ENCODE results near the gene C1QL2.

C1QL2 gene

GRCh38 chr2:119137502-119137901, 21.0 kb downstream of the C1QL2 start:
- Histone ChIP-seq H3K18ac (ENCODE audit: low read length) (peak overlapping the region; percentile 62), H3K4me3 (ENCODE audit: low read length in 2 of 2) (no peak overlapping the region), H2BK15ac (ENCODE audit: low read length) (no peak overlapping the region), H2BK12ac (ENCODE audit: low read length) (no peak overlapping the region), H2BK120ac (ENCODE audit: low read depth, low read length) (no peak overlapping the region), H3K27ac (replicated peaks; ENCODE audit: low read length) (no peak overlapping the region), H2AFZ (ENCODE audit: low read length) (no peak overlapping the region), H2BK5ac (ENCODE audit: low read length) (no peak overlapping the region), H3K23ac (ENCODE audit: low read depth, low read length, poor library complexity) (no peak overlapping the region), H3K4ac (ENCODE audit: low read length) (no peak overlapping the region), H3K36me3 (replicated peaks in 1 of 2; ENCODE audit: control insufficient read depth in 2 of 2, insufficient read depth in 2 of 2, low read length in 2 of 2) (no peaks in the 10 kb centered on the region), H3K14ac (ENCODE audit: low read length) (no peak overlapping the region), H3K4me1 (ENCODE audit: control insufficient read depth in 2 of 2, insufficient read depth in 1 of 2, low read depth in 1 of 2, low read length in 2 of 2) (peaks cover 0 to 1% of the 10 kb centered on the region in 2 donors), H3K4me2 (ENCODE audit: insufficient read depth, low read length, poor library complexity, severe bottlenecking) (no peak overlapping the region), H3K9me3 (replicated peaks in 1 of 2; ENCODE audit: control insufficient read depth in 2 of 2, insufficient read depth in 1 of 2, low read depth in 1 of 2, low read length in 2 of 2) (no peaks in the 10 kb centered on the region), H3K27me3 (ENCODE audit: control insufficient read depth in 3 of 3, insufficient read depth in 3 of 3, low read depth in 1 of 3, low read length in 3 of 3) (peaks cover 0 to 21% (median 0%) of the 10 kb centered on the region in 3 experiments), H3K79me1 (ENCODE audit: low read depth, low read length) (no peaks in the 10 kb centered on the region), H3K9ac (ENCODE audit: low read depth, low read length, poor library complexity) (no peak overlapping the region), H2AK5ac (ENCODE audit: low read depth, low read length) (no peak overlapping the region), H4K91ac (ENCODE audit: low read depth, low read length, poor library complexity) (no peak overlapping the region), H4K8ac (ENCODE audit: low read depth, low read length) (no peak overlapping the region)
- DNase-seq (ENCODE audit: low spot score), result no peak
- no CpG with 5 or more reads among the region's 11 CpGs for WGBS, 2 donors (ENCODE audit: extremely low coverage in 2 of 2, insufficient read length in 2 of 2, insufficient replicate concordance in 1 of 2)

DNA sequence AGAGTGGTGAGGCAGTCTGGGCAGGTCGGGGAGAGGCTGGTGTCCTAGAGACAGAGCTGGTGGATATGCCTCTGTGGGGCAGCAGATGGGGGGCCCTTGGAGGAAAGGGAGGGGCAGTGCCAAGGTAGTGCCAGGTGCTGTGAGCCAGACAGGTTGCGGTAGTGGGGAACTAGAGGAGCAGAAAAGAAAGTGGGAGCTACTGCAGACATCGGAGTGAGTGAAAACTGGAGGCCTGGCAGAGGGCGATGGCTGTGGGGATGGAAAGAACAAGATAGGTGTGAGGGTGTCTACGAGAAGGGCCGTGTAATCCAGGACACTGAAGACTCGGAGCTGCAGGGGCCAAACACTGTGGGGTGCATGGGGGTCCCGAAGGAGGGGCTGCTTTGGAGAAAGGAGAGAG, 21.7 kb downstream of the C1QL2 start:
- H3K9ac ChIP-seq (ENCODE audit: low read depth, low read length, poor library complexity), result no peak overlapping the region
- no peak overlapping the region for H2BK120ac ChIP-seq (ENCODE audit: low read depth, low read length)
- no peak overlapping the region for H4K91ac ChIP-seq (ENCODE audit: low read depth, low read length, poor library complexity)
- no peak for DNase-seq (ENCODE audit: low spot score)
- no peak overlapping the region for H2BK12ac ChIP-seq (ENCODE audit: low read length)
- H3K27me3 ChIP-seq (ENCODE audit: control insufficient read depth in 3 of 3, insufficient read depth in 3 of 3, low read depth in 1 of 3, low read length in 3 of 3), result peaks cover 0 to 21% (median 0%) of the 10 kb centered on the region in 3 experiments
- H3K36me3 ChIP-seq (replicated peaks in 1 of 2; ENCODE audit: control insufficient read depth in 2 of 2, insufficient read depth in 2 of 2, low read length in 2 of 2), result no peaks in the 10 kb centered on the region
- H3K9me3 ChIP-seq (replicated peaks in 1 of 2; ENCODE audit: control insufficient read depth in 2 of 2, insufficient read depth in 1 of 2, low read depth in 1 of 2, low read length in 2 of 2), result no peaks in the 10 kb centered on the region
- H3K4me1 ChIP-seq (ENCODE audit: control insufficient read depth in 2 of 2, insufficient read depth in 1 of 2, low read depth in 1 of 2, low read length in 2 of 2), result peaks cover 0 to 1% of the 10 kb centered on the region in 2 donors
- no peak overlapping the region for H2AK5ac ChIP-seq (ENCODE audit: low read depth, low read length)
- H3K14ac ChIP-seq (ENCODE audit: low read length), result peak overlapping the region; percentile 4
- H3K4me3 ChIP-seq (ENCODE audit: low read length in 2 of 2), result no peak overlapping the region
- no peak overlapping the region for H3K27ac ChIP-seq (replicated peaks; ENCODE audit: low read length)
- no peak overlapping the region for H2AFZ ChIP-seq (ENCODE audit: low read length)
- H2BK15ac ChIP-seq (ENCODE audit: low read length), result no peak overlapping the region
- H4K8ac ChIP-seq (ENCODE audit: low read depth, low read length), result no peak overlapping the region
- no CpG with 5 or more reads among the region's 8 CpGs for WGBS, 2 donors (ENCODE audit: extremely low coverage in 2 of 2, insufficient read length in 2 of 2, insufficient replicate concordance in 1 of 2)
- no peak overlapping the region for H3K4me2 ChIP-seq (ENCODE audit: insufficient read depth, low read length, poor library complexity, severe bottlenecking)
- H3K4ac ChIP-seq (ENCODE audit: low read length), result no peak overlapping the region
- H2BK5ac ChIP-seq (ENCODE audit: low read length), result no peak overlapping the region
- no peak overlapping the region for H3K18ac ChIP-seq (ENCODE audit: low read length)
- H3K79me1 ChIP-seq (ENCODE audit: low read depth, low read length), result no peaks in the 10 kb centered on the region
- H3K23ac ChIP-seq (ENCODE audit: low read depth, low read length, poor library complexity), result no peak overlapping the region

- no peak overlapping the region for H2BK120ac ChIP-seq (ENCODE audit: low read depth, low read length)
- H3K27me3 ChIP-seq (ENCODE audit: control insufficient read depth in 3 of 3, insufficient read depth in 3 of 3, low read depth in 1 of 3, low read length in 3 of 3), result peaks cover 0 to 21% (median 0%) of the 10 kb centered on the region in 3 experiments
- H3K79me1 ChIP-seq (ENCODE audit: low read depth, low read length), result no peaks in the 10 kb centered on the region
- no peak overlapping the region for H3K27ac ChIP-seq (replicated peaks; ENCODE audit: low read length)
- no peak overlapping the region for H3K23ac ChIP-seq (ENCODE audit: low read depth, low read length, poor library complexity)
- H3K9me3 ChIP-seq (replicated peaks in 1 of 2; ENCODE audit: control insufficient read depth in 2 of 2, insufficient read depth in 1 of 2, low read depth in 1 of 2, low read length in 2 of 2), result no peaks in the 10 kb centered on the region
- no peaks in the 10 kb centered on the region for H3K36me3 ChIP-seq (replicated peaks in 1 of 2; ENCODE audit: control insufficient read depth in 2 of 2, insufficient read depth in 2 of 2, low read length in 2 of 2)
- H2AK5ac ChIP-seq (ENCODE audit: low read depth, low read length), result no peak overlapping the region
- H2AFZ ChIP-seq (ENCODE audit: low read length), result no peak overlapping the region
- H2BK5ac ChIP-seq (ENCODE audit: low read length), result no peak overlapping the region
- no peak overlapping the region for H4K91ac ChIP-seq (ENCODE audit: low read depth, low read length, poor library complexity)
- no peak overlapping the region for H2BK12ac ChIP-seq (ENCODE audit: low read length)
- H3K4ac ChIP-seq (ENCODE audit: low read length), result no peak overlapping the region
- H2BK15ac ChIP-seq (ENCODE audit: low read length), result no peak overlapping the region
- H3K9ac ChIP-seq (ENCODE audit: low read depth, low read length, poor library complexity), result no peak overlapping the region
- peak overlapping the region; percentile 72 for H3K18ac ChIP-seq (ENCODE audit: low read length)
- peaks cover 0 to 1% of the 10 kb centered on the region in 2 donors for H3K4me1 ChIP-seq (ENCODE audit: control insufficient read depth in 2 of 2, insufficient read depth in 1 of 2, low read depth in 1 of 2, low read length in 2 of 2)
- H3K4me3 ChIP-seq (ENCODE audit: low read length in 2 of 2), result no peak overlapping the region
- no peak overlapping the region for H3K14ac ChIP-seq (ENCODE audit: low read length)
- DNase-seq (ENCODE audit: low spot score), result no peak
- no peak overlapping the region for H4K8ac ChIP-seq (ENCODE audit: low read depth, low read length)
- WGBS, 2 donors (ENCODE audit: extremely low coverage in 2 of 2, insufficient read length in 2 of 2, insufficient replicate concordance in 1 of 2), result no CpG with 5 or more reads among the region's 7 CpGs
- H3K4me2 ChIP-seq (ENCODE audit: insufficient read depth, low read length, poor library complexity, severe bottlenecking), result no peak overlapping the region
Measured at GRCh38 chr2:119136093-119136492, 22.5 kb downstream of the C1QL2 start.

- H3K4me2 ChIP-seq (ENCODE audit: insufficient read depth, low read length, poor library complexity, severe bottlenecking), result no peak overlapping the region
- H2BK12ac ChIP-seq (ENCODE audit: low read length), result no peak overlapping the region
- no peak overlapping the region for H2AFZ ChIP-seq (ENCODE audit: low read length)
- no peak for DNase-seq (ENCODE audit: low spot score)
- no peak overlapping the region for H2AK5ac ChIP-seq (ENCODE audit: low read depth, low read length)
- no peaks in the 10 kb centered on the region for H3K79me1 ChIP-seq (ENCODE audit: low read depth, low read length)
- peaks cover 0 to 1% of the 10 kb centered on the region in 2 donors for H3K4me1 ChIP-seq (ENCODE audit: control insufficient read depth in 2 of 2, insufficient read depth in 1 of 2, low read depth in 1 of 2, low read length in 2 of 2)
- no peak overlapping the region for H4K8ac ChIP-seq (ENCODE audit: low read depth, low read length)
- H3K9ac ChIP-seq (ENCODE audit: low read depth, low read length, poor library complexity), result no peak overlapping the region
- no peak overlapping the region for H3K4me3 ChIP-seq (ENCODE audit: low read length in 2 of 2)
- peak overlapping the region; percentile 35 for H4K91ac ChIP-seq (ENCODE audit: low read depth, low read length, poor library complexity)
- no CpG with 5 or more reads among the region's 10 CpGs for WGBS, 2 donors (ENCODE audit: extremely low coverage in 2 of 2, insufficient read length in 2 of 2, insufficient replicate concordance in 1 of 2)
- H2BK5ac ChIP-seq (ENCODE audit: low read length), result no peak overlapping the region
- H3K14ac ChIP-seq (ENCODE audit: low read length), result peak overlapping the region; percentile 51
- H3K4ac ChIP-seq (ENCODE audit: low read length), result no peak overlapping the region
- H2BK120ac ChIP-seq (ENCODE audit: low read depth, low read length), result no peak overlapping the region
- H3K27me3 ChIP-seq (ENCODE audit: control insufficient read depth in 3 of 3, insufficient read depth in 3 of 3, low read depth in 1 of 3, low read length in 3 of 3), result peaks cover 0 to 30% (median 0%) of the 10 kb centered on the region in 3 experiments
- no peak overlapping the region for H3K27ac ChIP-seq (replicated peaks; ENCODE audit: low read length)
- H3K18ac ChIP-seq (ENCODE audit: low read length), result peak overlapping the region; percentile 15
- no peak overlapping the region for H3K23ac ChIP-seq (ENCODE audit: low read depth, low read length, poor library complexity)
- H3K9me3 ChIP-seq (replicated peaks in 1 of 2; ENCODE audit: control insufficient read depth in 2 of 2, insufficient read depth in 1 of 2, low read depth in 1 of 2, low read length in 2 of 2), result no peaks in the 10 kb centered on the region
- H2BK15ac ChIP-seq (ENCODE audit: low read length), result no peak overlapping the region
- H3K36me3 ChIP-seq (replicated peaks in 1 of 2; ENCODE audit: control insufficient read depth in 2 of 2, insufficient read depth in 2 of 2, low read length in 2 of 2), result no peaks in the 10 kb centered on the region
Measured at GRCh38 chr2:119134775-119135174, 23.8 kb downstream of the C1QL2 start.

Data from neuronal stem cell (in vitro differentiated cells).